Keratinocyte (primary cell): Measurements from ENCODE around the gene HNRNPUL2.

Experiments used
- CTCF ChIP-seq, 3 experiments: IDR thresholded peaks in 1 of 3; conservative IDR thresholded peaks in 1 of 3; optimal IDR thresholded peaks in 1 of 3; 2 replicates in 2 of 3; 3 replicates in 1 of 3; pipeline versions ENCODE3 to v1.5.1; 2011; ENCODE audit warnings: low read length in 3 of 3, mild to moderate bottlenecking in 3 of 3, moderate library complexity in 2 of 3, control low read depth in 1 of 3, inconsistent platforms in 1 of 3; ENCODE audit not compliant: insufficient read depth in 2 of 3; ENCODE audit errors: extremely low read depth in 1 of 3
- EZH2 ChIP-seq: IDR thresholded peaks from one replicate; pipeline ENCODE4 v1.6.1; 2012; ENCODE audit warnings: inconsistent platforms, mild to moderate bottlenecking, low read length, moderate library complexity

- TF ChIP-seq CTCF (optimal IDR thresholded peaks at IDR 0.05 in 1 of 3, IDR thresholded peaks at IDR 0.05 in 1 of 3, conservative IDR thresholded peaks at IDR 0.05 in 1 of 3; ENCODE audit: extremely low read depth in 1 of 3, insufficient read depth in 2 of 3, low read length in 3 of 3) (no peak), EZH2 (no peak)
These were observed 39.5 kb downstream of the HNRNPUL2 start for GRCh38 chr11:62687508-62688396.
